Neural cell (in vitro differentiated cells): ENCODE results near the gene FAM83C. TPM values are rescaled to one million over a fixed set of nuclear protein-coding genes. Genes with fewer than 3 reads are reported as not detected.
"Not testable (repeated sequence)": the region's sequence is repeated elsewhere in the genome, so short reads cannot be mapped to it uniquely, and the experiment has no call there.

Source experiments
- H2AFZ ChIP-seq: fragments of 200-600, 300-800 bp; sonication (generic), shearing (Covaris generic); 2 replicates; pipeline ENCODE4 v1.6.0; 2014; ENCODE audit warnings: low read depth, mild to moderate bottlenecking, antibody characterized with exemption, low read length, moderate library complexity
- H3F3A ChIP-seq: fragments of 200-600 bp; shearing (Covaris generic); 2 replicates; pipeline ENCODE4 v1.6.1; 2016; ENCODE audit warnings: mild to moderate bottlenecking, moderate library complexity, mixed read lengths, antibody characterized with exemption, low read length; ENCODE audit not compliant: insufficient read depth, poor library complexity, severe bottlenecking
- H3K27ac ChIP-seq: fragments of 200-600, 300-800 bp; sonication (generic), shearing (Covaris generic); 2 replicates; pipeline ENCODE4 v1.5.1; 2014; ENCODE audit warnings: mild to moderate bottlenecking, low read length, moderate library complexity
- H3K27me3 ChIP-seq: fragments of 300-800, 200-600 bp; sonication (generic), shearing (Covaris generic); 2 replicates; pipeline ENCODE4 v1.6.0; 2014; ENCODE audit warnings: mild to moderate bottlenecking, low read depth, low read length, moderate library complexity; ENCODE audit not compliant: insufficient read depth
- H3K36me3 ChIP-seq: fragments of 300-800, 200-600 bp; sonication (generic), shearing (Covaris generic); 2 replicates; pipeline ENCODE4 v1.5.1; 2014; ENCODE audit warnings: mild to moderate bottlenecking, antibody characterized with exemption, low read length, moderate library complexity; ENCODE audit not compliant: insufficient read depth
- H3K4me2 ChIP-seq: fragments of 300-800, 200-600 bp; sonication (generic), shearing (Covaris generic); 2 replicates; pipeline ENCODE4 v1.6.0; 2014; ENCODE audit warnings: mild to moderate bottlenecking, low read length
- H3K4me3 ChIP-seq: fragments of 300-800, 200-600 bp; sonication (generic), shearing (Covaris generic); 2 replicates; pipeline ENCODE4 v1.5.1; 2014; ENCODE audit warnings: mild to moderate bottlenecking, low read length, moderate library complexity
- H3K79me2 ChIP-seq: fragments of 200-600 bp; shearing (Covaris generic); replicated peaks from 2 replicates; pipeline ENCODE4 v1.6.0; 2014; ENCODE audit warnings: mild to moderate bottlenecking, low read length, moderate library complexity; ENCODE audit not compliant: insufficient read depth
- H3K9ac ChIP-seq: fragments of 300-800, 200-600 bp; sonication (generic), shearing (Covaris generic); 2 replicates; pipeline ENCODE4 v1.6.1; 2016; ENCODE audit warnings: mild to moderate bottlenecking, low read length, mixed read lengths
- H3K9me2 ChIP-seq: fragments of 200-600 bp; shearing (Covaris generic); 2 replicates; pipeline ENCODE4 v1.6.1; 2016; ENCODE audit warnings: mild to moderate bottlenecking, low read length, mixed read lengths; ENCODE audit not compliant: insufficient read depth
- H3K9me3 ChIP-seq: fragments of 200-600, 300-800 bp; sonication (generic), shearing (Covaris generic); 2 replicates; pipeline ENCODE4 v1.6.1; 2016; ENCODE audit warnings: mild to moderate bottlenecking, mixed run types, low read length, moderate library complexity, mixed read lengths
- H4K20me1 ChIP-seq: fragments of 200-600 bp; shearing (Covaris generic); 2 replicates; pipeline ENCODE4 v1.6.1; 2016; ENCODE audit warnings: mild to moderate bottlenecking, mixed run types; ENCODE audit not compliant: insufficient read depth
- EP300 ChIP-seq: fragments of 450-650 bp; conservative IDR thresholded peaks from 2 replicates; pipeline ENCODE4 v1.6.1; 2014; ENCODE audit warnings: antibody characterized with exemption, mild to moderate bottlenecking, moderate library complexity; ENCODE audit not compliant: poor library complexity, severe bottlenecking
- EZH2 ChIP-seq: fragments of 200-600, 300-800 bp; shearing (Covaris generic), sonication (generic); IDR thresholded peaks from 2 replicates; pipeline ENCODE4 v1.6.1; 2014; ENCODE audit warnings: antibody characterized with exemption, low read length, borderline replicate concordance, mild to moderate bottlenecking; ENCODE audit not compliant: insufficient read depth, poor library complexity, severe bottlenecking
- MXI1 ChIP-seq: fragments of 450-650 bp; conservative IDR thresholded peaks from 2 replicates; pipeline ENCODE4 v1.6.1; 2014; ENCODE audit warnings: antibody characterized with exemption, mild to moderate bottlenecking; ENCODE audit not compliant: poor library complexity, severe bottlenecking
- POLR2AphosphoS5 ChIP-seq: IDR thresholded peaks from 2 replicates; pipeline ENCODE4 v1.6.1; 2012
- RAD21 ChIP-seq: fragments of 450-650 bp; conservative IDR thresholded peaks from 2 replicates; pipeline ENCODE4 v1.6.1; 2014; ENCODE audit warnings: antibody characterized with exemption, mild to moderate bottlenecking, moderate library complexity
- REST ChIP-seq: IDR thresholded peaks from 2 replicates; pipeline ENCODE4 v1.6.1; 2012; ENCODE audit warnings: borderline replicate concordance
- SMC3 ChIP-seq: fragments of 450-650 bp; conservative IDR thresholded peaks from 2 replicates; pipeline ENCODE4 v1.6.1; 2014; ENCODE audit warnings: antibody characterized with exemption, mild to moderate bottlenecking, moderate library complexity; ENCODE audit not compliant: poor library complexity
- TAF1 ChIP-seq: IDR thresholded peaks from 2 replicates; pipeline ENCODE4 v1.6.1; 2012; ENCODE audit warnings: low read depth
- polyA plus RNA-seq: library from polyadenylated mRNA; depleted of rRNA; stranded (reverse); fragments of >200 nt; gene quantifications from 2 replicates; pipeline ENCODE4 v1.2.3, GENCODE V29; 2014
- TF ChIP-seq, protein P1 (sequence below): fragments of 450-650 bp; IDR thresholded peaks from 2 replicates; pipeline ENCODE4 v1.5.1; 2014; ENCODE audit warnings: antibody characterized with exemption, mild to moderate bottlenecking, moderate library complexity; ENCODE audit not compliant: poor library complexity, severe bottlenecking

FAM83C gene
- polyA plus RNA-seq, 1 donor from 2014 or later: not detected

- H2AFZ ChIP-seq: no peak overlapping the region
- no peak overlapping the region for H3K27ac ChIP-seq
- no peaks in the 10 kb centered on the region for H3K27me3 ChIP-seq
- H3K4me2 ChIP-seq: no peak overlapping the region
- H3K9ac ChIP-seq: no peak overlapping the region
- no peaks in the 10 kb centered on the region for H3K79me2 ChIP-seq
- H3F3A ChIP-seq: no peaks in the 10 kb centered on the region
- no peaks in the 10 kb centered on the region for H3K9me3 ChIP-seq
- peaks cover 12% of the 10 kb centered on the region for H3K36me3 ChIP-seq
- no peak overlapping the region for H3K4me3 ChIP-seq
- H3K9me2 ChIP-seq: no peaks in the 10 kb centered on the region
- no peak for TF ChIP-seq TAF1
- TF ChIP-seq EZH2: no peak
- no peak for TF ChIP-seq EP300
- no peaks in the 10 kb centered on the region for H4K20me1 ChIP-seq
These were observed 39.2 kb downstream of the FAM83C start for GRCh38 chr20:35253010-35253409.

- H3K9ac ChIP-seq, H3K4me2 ChIP-seq, H3K4me3 ChIP-seq, H3K9me3 ChIP-seq, H3K27me3 ChIP-seq, H3K9me2 ChIP-seq, H3K27ac ChIP-seq, H3F3A ChIP-seq, H2AFZ ChIP-seq, H3K79me2 ChIP-seq, H4K20me1 ChIP-seq: not testable (repeated sequence)
- H3K36me3 ChIP-seq: peaks cover 12% of the 10 kb centered on the region
These were observed 39.6 kb downstream of the FAM83C start for GRCh38 chr20:35252598-35252997.

- TF ChIP-seq POLR2AphosphoS5: no peak
- Histone ChIP-seq H3K9me2 (no peaks in the 10 kb centered on the region), H3K4me3 (no peak overlapping the region), H4K20me1 (no peaks in the 10 kb centered on the region), H3K4me2 (no peak overlapping the region), H3K27ac (no peak overlapping the region), H3K9me3 (no peaks in the 10 kb centered on the region), H3K36me3 (peaks cover 9% of the 10 kb centered on the region), H3K79me2 (no peaks in the 10 kb centered on the region), H2AFZ (no peak overlapping the region), H3K27me3 (no peaks in the 10 kb centered on the region), H3K9ac (no peak overlapping the region), H3F3A (no peaks in the 10 kb centered on the region)
These were observed 40.2 kb downstream of the FAM83C start for GRCh38 chr20:35252037-35252461.

GRCh38 chr20:35251613-35251940, 40.6 kb downstream of the FAM83C start:
- Histone ChIP-seq H2AFZ (no peak overlapping the region), H3K4me3 (no peak overlapping the region), H4K20me1 (no peaks in the 10 kb centered on the region), H3K27me3 (no peaks in the 10 kb centered on the region), H3F3A (no peaks in the 10 kb centered on the region), H3K9ac (no peak overlapping the region), H3K9me3 (no peaks in the 10 kb centered on the region), H3K36me3 (peaks cover 7% of the 10 kb centered on the region), H3K9me2 (no peaks in the 10 kb centered on the region), H3K79me2 (no peaks in the 10 kb centered on the region), H3K27ac (no peak overlapping the region), H3K4me2 (no peak overlapping the region)
- TF ChIP-seq SMC3: no peak
- no peak for TF ChIP-seq EP300
- TF ChIP-seq MXI1: no peak
- TF ChIP-seq TAF1: no peak
- TF ChIP-seq RAD21: no peak
- no peak for TF ChIP-seq EZH2
- TF ChIP-seq REST: no peak
- TF ChIP-seq, protein P1, sequence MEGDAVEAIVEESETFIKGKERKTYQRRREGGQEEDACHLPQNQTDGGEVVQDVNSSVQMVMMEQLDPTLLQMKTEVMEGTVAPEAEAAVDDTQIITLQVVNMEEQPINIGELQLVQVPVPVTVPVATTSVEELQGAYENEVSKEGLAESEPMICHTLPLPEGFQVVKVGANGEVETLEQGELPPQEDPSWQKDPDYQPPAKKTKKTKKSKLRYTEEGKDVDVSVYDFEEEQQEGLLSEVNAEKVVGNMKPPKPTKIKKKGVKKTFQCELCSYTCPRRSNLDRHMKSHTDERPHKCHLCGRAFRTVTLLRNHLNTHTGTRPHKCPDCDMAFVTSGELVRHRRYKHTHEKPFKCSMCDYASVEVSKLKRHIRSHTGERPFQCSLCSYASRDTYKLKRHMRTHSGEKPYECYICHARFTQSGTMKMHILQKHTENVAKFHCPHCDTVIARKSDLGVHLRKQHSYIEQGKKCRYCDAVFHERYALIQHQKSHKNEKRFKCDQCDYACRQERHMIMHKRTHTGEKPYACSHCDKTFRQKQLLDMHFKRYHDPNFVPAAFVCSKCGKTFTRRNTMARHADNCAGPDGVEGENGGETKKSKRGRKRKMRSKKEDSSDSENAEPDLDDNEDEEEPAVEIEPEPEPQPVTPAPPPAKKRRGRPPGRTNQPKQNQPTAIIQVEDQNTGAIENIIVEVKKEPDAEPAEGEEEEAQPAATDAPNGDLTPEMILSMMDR: no peak
- no peak for TF ChIP-seq POLR2AphosphoS5
